HPDE6-E6E7 (cell line): Measurements from ENCODE around the gene GRK5.

Experiments
- DNase-seq: peaks from one replicate; pipeline ENCODE4 v3.0.0; 2011; ENCODE audit warnings: missing footprints; ENCODE audit errors: extremely low spot score

The GRK5 gene

DNA sequence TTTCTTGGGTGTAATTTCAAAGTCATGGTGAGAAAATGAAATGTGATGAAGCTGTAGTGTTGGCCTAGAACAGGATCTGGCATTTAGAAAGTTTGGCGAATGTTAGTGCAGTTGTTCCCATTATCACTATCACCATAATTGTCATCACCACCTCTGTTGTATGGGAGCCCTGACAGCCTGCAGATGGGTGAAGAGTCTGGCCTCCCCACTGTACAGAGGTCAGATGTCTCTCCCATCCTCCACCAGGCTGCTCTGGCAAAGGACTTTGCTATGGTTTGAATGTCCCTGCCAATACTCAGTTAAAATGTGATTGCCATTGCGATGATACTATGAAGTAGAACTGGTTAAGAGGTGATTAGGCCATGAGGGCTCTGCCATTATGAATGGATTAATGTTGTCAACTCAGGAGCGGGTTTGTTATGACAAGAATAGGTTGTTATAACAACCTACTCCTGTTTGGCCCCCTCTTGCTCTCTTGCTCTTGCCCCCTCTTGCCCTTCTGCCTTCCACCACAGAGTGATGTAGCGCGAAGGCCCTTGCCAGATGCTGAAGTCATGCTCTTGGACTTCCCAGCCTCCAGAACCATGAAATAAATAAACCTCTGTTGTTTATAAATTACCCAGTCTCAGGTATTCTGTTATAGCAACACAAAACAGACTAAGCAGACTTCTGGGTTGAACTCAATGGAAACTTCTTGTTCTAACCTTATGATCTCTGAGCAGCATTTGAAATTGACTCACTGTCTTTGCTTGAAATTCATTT lies 90.0 kb downstream of the GRK5 start:
- DNase-seq: no peak

DNA sequence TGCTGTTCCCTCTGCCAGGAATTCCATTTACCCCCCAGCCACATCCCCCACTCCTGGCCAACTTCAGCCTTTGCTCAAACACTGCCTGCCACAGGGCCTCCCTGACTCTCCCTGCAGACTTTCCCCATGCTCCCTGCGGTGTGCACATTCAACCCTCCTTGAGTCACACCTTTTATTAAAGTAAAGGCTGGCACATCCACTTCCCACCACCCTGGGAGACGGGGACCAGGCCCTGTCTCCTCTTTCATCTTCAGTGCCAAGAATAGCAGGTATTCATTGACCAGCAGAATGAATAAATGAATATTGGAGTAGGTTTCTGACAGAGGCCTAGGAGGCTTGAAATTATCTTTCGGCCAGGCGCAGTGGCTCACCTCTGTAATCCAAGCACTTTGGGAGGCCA lies 91.4 kb downstream of the GRK5 start:
- DNase-seq: no peak

DNA sequence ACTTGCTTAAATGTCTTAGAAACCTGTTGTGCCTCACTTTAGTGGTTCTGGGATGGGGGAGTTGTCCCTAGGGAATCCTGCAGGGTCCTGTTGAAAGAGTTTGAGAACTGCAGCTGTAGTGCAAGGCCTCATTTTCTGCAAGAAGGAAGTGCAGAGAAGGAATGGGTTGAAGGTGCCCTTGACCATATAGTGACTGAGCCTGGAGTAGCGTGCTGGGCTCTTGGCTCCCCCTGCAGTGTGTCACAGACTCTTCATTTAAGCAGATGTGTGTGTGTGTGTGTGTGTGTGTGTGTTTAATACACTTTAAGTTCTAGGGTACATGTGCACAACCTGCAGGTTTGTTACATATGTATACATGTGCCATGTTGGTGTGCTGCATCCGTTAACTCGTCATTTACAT lies 92.2 kb downstream of the GRK5 start:
- no peak for DNase-seq

DNA sequence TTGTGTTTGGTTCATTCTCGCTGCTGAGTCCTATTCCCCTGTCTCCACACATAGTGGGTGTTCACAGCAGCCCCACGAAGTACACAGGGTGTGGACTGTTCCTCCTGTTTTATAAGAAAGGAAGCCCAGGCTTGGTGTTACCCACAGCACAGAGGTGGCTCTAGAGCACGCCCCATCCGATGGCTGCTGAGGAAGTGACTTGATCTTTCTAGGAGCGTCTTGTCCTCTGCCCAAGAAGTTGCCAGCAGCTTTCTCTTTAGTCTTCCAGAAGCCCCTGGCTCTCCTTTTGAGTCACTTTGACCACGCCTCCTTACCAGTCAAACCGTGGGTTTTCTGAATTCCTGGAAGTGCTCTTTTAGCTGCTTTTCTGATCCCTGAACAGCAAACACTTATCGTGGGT lies 94.0 kb downstream of the GRK5 start:
- no peak for DNase-seq

DNA sequence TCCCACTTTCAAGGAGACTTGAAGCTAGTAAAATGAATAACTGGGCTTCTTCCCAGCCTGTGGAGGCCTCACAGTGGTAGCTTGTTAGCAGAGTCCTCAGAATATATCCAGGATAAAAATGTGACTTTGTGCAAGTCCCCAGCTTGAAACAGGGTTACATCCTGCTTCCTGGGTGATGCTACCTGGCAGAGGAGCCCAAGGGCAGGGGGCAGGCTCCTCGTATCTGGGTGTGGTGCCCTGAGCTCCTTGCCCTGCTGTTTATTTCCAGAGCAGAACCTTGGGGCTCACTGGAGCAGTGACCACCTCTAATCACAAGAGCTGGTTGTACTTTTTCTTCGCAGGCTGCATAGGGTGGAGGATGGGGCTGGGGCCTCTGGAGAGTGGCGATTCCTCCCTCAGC lies 94.8 kb downstream of the GRK5 start:
- DNase-seq: no peak

DNA sequence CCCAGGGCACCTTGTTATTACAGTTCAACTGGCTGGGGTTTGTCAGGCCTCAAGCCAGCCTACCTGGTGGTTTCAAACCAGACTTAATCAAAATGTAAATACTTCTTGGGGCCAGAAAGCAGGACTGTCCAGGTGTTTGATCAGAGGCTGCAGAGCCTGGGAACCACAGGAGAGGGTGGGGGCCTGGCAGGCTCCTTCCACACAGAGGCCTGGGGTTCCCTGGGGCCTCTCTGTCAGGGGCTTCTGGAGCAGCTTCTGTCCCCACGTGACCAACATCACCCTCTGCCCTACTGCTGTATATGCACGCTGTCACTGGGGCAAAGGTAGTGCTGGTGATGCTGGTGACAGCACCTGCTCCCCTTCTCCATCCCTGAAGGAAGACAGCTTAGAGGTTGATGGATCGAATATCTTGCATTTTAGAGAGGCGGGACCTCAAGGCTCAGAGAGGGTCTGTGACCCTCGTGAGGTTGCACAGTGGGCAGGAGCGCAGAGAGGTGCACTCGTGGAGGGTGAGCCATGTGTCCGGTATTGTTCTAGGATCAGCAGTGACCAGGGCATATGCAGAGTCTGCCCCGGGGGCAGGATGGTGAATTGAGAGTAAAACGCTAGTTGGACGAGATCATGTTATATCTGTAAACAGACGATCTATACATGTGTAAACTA lies 95.4 kb downstream of the GRK5 start:
- no peak for DNase-seq

DNA sequence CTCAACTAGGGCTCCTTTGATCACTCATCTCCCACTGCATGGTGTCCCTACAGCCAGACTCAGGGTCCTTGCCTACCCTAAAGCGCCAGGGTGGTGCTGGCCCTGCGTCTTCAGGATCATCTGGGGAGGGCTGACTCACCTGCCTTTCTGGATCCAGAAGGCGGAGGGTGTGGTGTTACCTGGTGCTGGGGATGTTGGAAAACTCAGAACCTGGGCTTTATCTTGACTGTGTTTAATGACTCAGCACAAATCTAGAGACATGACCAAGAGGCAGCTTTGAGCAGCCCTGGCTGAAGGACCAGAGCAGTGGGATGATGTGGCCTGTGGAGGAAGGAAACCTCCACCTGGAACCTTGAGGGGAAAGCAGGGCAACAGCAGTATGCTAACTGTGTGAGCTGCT lies 96.5 kb downstream of the GRK5 start:
- DNase-seq: peak; percentile 73

DNA sequence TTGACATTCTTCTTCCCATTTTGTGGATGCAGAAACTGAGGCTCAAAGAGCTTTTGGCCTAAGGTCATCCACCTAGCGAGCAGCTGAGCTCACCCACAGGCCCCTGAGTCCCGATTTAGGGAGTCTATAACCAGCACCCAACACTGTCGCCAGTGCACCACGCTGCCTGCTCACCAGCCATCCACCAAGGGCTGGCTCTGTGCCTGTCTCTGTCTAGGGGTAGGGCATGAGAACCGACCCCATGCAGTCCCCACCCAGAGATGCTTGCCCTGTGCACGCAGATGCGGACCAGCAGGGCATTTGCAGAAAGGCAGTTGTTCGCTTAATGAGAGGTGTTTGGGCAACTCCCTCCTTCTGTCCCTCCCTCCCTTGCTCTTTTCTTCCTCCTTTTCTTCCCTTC lies 97.2 kb downstream of the GRK5 start:
- no peak for DNase-seq

DNA sequence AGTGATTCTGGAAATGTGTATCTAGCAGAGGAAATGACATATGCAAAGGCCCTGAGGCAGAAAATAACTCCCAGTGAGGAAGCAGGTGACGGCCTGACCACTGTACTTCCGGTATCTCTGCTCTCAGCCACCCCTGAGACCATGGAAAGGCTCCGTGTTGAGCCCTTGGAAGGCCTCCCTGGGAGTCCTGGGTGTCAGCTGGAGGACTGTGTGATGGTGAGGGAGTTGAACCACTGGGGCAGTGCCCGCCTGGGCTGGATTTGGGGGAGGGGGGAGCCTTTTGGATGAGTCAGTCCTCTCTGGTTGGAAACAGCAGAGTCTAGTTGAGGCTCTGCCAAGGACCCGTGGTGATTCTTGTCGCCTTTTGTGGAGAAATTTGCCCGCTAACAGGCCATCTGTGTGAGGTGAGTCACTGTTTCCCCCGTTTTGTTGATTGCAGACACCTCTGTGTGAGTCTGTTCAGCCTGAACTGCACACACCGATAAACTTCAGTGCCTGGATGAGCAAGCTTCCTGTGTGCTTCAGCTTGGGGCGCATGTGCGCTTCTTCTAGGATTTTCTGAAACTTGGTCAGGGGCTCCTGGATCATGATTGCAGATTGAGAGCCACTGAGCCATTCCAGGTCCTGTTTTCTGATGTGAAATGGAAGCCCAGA lies 98.6 kb downstream of the GRK5 start:
- DNase-seq: peak; percentile 73

DNA sequence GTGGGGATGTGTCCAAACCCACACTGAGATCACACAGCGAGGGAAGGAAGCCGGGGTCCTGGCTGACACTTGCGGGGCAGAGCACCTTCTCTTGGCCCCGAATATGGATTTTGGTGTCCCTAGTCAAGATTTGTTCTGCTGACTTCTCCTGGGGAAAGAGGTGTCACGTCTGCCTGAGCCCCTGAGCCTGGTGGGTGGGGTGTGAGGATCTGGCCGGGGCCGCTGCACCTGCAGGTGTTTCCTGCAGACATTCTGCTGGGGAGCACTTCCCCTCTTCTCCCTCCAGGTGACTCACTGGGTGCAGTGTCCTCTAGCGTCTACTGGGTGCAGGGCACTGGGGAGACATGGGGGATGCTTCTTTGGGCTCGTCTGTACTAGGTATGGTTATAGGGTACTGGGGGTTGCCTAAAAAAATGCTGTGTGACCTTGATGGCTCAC lies 99.2 kb downstream of the GRK5 start:
- DNase-seq: peak; percentile 67

DNA sequence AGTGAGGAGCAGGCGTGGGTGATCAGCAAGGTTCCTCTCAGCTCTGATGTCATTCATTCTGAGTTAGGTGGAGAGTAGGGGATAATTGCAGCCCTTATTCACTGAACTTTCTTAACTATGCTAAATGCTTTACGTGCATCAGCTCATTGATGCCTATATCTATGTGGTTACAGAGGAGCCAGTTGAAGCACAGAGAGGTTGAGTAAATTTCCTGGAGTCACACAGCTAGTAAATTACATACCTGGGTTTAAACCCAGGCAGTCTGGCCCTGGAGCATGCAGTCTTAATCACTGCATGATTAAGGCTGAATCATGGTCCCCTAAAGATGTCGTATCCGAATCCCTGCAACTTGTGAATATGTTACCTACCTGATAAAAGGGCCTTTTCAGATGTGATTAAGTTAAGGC lies 99.6 kb downstream of the GRK5 start:
- DNase-seq: no peak

DNA sequence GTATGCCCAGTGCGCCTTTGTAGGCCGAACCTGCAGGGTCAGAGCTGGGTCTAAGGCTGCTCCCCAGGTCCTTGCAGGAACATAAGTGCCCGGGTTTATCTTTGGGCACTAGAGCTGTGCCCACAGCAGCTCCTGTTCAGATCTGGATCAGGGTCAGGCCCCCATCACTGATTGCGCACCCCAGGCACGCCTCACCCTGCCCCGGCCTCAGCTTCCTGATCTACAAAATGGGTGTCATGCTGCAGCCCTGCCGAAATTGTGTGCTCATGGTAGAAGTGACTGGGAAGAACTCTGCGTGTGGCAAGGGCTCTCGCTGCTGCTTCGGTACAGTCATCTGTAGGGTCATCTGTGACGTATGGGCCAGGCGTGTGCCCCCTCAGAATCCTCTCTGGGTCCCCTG lies 100.7 kb downstream of the GRK5 start:
- DNase-seq: no peak

DNA sequence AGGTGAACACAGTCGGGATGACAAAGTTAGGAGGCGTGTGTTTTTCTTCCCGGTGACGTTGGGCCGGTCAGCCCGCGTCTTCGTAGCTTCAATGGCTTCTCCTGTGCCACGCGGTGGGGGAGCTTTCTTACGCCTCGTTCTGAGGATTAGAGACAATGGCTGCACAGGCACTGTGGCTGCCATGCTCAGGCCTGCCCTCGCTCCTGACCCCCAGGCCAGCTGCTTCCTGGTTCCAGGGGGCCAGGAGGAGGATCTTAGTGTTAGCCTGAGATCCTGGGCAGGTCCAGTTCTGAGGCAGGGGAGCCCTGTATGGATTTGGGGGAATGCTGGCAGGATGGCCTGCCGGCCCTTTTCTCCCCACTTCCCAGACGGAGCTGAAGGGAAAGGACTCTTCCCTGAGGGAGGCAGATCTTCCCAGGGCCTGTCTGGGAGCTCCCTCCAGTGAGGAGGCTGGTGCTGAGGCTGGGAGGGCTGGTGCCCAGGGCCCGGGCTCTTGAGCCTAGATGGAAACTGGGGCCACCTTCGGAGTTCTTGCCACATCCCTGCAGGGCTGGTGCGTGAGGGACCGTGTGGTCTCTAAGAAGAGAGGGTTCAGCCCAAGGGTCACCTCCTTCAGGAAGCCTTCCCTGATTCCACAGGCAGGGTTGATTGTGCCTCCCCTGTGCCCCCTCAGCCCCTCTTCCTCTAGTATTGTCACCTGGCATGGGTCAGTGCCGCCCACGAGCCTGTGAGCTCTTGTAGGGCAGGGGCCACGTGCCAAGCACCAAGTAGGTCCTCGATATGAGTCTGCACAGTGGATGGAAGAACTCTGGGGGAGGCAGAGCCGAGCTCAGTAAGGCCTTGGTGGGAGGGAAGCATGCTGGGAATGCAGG lies 101.4 kb downstream of the GRK5 start:
- DNase-seq: no peak

DNA sequence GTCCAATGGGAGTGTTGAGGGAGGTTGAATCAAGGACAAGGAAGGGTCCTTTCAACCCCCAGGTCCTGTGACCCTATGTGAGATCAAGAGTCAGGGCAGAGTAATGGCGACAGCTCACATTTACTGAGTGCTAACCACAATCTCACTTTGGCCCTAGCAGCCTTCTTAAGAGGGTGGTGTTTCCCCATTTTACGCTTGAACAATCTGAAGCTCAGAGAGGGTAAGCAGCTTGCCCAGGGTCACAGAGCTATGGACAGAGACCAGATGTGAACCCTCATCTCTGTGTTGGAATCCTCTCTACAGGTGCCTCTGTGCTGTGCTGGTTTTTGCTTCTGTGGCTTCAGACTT lies 102.0 kb downstream of the GRK5 start:
- DNase-seq: no peak

DNA sequence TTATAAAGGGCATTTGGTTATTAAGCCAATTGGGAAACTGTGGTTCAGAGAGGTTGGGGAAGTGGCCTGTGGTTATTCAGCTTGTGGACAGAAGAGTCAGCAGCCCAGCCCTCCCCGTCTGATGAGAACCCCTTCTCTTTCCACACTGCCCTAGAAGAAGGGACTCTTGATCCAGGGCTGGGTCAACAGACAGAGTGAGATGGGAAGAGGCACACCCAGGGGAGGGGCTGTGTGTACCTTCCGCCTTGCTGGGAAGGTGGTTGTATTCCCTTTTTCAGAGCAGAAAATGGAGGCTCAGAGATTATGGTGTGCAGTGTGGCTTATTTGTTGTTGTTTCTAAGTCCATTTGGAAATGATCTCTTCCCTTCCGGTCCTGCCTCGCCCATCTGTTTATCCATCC lies 103.4 kb downstream of the GRK5 start:
- DNase-seq: no peak

DNA sequence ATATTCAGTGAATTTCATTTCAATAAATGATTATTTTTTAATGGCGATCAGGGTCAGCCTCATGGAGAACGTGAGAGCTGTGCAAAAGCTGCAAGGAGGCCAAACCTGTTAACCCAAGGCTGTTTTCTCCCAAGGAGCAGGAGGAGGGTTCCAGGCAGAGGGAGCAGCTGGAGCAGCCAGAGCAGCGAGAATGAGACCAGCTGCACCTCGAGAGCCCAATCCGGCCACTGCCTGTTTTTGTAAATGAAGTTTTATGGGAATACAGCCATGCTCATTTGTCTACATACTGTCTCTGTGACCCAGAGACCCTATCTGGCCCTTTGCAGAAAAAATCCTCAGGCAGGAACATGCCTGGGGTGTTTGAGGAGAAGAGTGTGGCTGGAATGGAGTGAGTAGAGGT lies 104.9 kb downstream of the GRK5 start:
- no peak for DNase-seq

DNA sequence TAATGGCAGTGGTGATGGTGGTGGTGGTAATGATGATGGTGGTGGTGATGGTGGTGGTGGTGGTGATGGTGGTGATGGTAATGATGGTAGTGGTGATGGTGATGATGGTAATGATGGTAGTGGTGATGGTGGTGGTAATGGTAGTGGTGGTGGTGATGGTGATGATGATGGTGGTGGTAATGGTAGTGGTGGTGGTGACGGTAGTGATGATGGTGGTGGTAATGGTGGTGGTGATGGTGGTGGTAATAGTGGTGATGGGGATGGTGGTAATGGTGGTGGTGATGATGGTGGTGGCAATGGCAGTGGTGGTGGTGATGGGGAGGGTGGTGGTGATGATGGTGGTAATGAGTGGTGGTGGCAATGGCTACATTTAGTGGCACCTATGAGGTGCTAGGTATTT lies 105.7 kb downstream of the GRK5 start:
- DNase-seq: no peak

DNA sequence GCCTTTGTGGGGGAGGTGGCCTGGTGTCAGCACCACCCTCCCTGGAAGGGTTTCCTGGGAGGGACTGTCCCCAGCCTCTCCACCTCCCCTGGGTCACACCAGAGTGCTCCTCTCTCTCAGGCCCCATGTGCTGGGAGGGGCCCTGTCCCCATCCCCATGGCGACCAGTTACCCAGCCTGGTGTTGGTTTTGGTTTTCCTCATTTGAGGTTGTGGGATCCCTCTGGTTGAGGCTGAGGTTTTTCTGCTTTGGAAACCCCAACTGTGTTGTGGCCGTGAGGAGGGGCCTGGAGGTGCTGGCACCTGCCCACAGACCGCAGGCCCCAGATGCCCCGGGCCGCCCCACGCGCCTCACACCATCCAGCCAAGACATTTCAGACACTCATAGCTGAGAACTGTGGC lies 106.3 kb downstream of the GRK5 start:
- DNase-seq: no peak

DNA sequence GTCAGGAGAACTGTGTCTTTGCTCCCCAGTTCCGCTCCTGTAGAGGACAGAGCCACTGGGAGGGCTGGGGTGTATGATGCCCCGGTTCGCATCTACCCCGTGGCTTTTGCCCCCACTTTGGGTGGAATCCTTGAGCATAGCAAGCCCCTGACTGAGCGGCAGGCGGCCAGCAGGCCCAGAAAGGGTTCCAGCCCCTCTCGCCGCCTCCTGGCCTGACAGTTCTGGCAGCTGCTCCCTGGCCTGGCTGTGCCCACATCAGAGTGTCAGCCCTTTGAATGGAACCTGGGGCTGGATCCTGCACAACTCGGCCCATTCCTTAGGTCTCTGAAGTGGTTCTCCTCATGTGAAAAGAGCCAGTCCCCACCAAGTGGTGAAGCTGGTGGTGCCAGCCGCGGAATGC lies 106.7 kb downstream of the GRK5 start:
- no peak for DNase-seq

DNA sequence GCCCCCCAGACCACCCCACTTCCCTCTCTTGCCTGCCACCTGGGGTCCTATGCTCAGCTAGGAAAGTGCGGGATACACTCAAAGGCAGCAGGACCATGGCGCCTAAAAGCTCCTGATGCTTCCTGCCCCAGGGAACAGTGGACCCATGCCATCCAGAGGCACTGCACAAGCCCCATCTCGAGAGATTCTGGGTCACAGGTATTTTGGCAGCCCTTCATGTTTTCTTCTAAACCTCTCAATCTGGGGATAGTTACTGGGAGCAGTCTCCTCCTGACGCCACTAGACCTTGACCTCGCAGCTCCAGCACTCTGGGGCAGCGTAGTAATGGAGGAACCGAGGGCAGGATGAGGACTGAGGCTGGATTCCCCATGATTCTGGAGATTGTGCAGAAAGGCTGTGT lies 107.1 kb downstream of the GRK5 start:
- DNase-seq: no peak

DNA sequence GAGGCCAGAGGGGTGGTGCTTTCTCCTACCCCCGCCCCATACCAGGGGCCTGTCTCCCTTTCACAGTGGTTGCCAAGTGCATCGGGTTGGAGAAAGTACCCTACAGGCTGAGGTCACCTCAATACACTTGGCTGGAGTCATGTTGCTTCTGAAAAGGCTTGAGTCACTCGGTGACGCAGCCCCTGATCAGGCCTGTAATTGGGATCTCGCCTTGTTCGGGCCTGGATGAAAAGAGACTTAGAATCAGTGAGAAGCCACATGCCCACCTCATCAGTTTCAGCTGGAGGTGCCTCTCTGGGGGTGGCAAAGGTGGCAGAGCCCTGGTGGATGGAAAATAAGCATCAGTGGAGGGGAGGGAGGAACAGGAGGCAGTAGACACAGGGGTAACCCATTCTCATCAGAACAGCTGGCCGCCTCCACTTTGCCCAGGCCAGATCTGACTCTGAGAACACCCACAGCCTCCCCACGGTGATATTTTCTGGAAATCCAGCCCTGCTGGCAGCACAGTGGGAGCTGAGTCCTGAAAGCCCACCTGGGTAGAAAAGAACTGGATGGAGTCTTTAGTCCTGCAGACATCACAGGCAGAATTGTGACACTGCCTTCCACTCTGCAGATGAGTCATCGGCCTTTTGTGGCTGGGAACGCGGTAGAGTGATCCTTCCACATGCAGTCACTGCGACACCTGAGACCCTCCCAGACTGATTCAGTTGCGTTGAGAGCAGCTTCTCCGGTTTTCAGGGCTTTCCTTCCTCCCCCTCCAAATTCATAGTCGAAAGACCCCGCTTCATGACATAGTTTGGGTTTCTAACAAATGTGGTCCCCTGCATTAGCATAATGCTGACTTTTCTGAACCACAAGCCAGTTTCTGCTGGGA lies 108.0 kb downstream of the GRK5 start:
- DNase-seq: peak; percentile 87
